Left lung (tissue), 10 donors: ENCODE measurements around the gene SERPINB1. TPM values are rescaled to one million over a fixed set of nuclear protein-coding genes. Genes with fewer than 3 reads are reported as not detected.
"Not testable (repeated sequence)": the region's sequence is repeated elsewhere in the genome, so short reads cannot be mapped to it uniquely, and the experiment has no call there.

Experiments
- ATAC-seq: fragments of 200-7000 bp; cut with Tn5 transposase; one replicate; pipeline ENCODE4 v1.9.1; 2020; ENCODE audit warnings: moderate library complexity
- DNase-seq, 4 donors: peaks; one replicate each; pipeline ENCODE4 v3.0.0-alpha.2; 2013 to 2020
- H3K27ac ChIP-seq, 2 donors: fragments of 200-600 bp; sonication (generic) in 1 of 2; one replicate each; pipeline versions ENCODE4 v1.5.0 to v1.8.0; 2020 to 2021
- H3K27me3 ChIP-seq, 2 donors: fragments of 200-600 bp; sonication (generic) in 1 of 2; one replicate each; pipeline versions ENCODE4 v1.5.0 to v1.8.0; 2020 to 2021
- H3K36me3 ChIP-seq, 2 donors: fragments of 200-600 bp; sonication (generic) in 1 of 2; one replicate each; pipeline versions ENCODE4 v1.5.0 to v1.8.0; 2020 to 2021
- H3K4me1 ChIP-seq, 2 donors: fragments of 200-600 bp; one replicate each; pipeline ENCODE4 v1.8.0; 2021
- H3K4me3 ChIP-seq, 2 donors: fragments of 200-600 bp; sonication (generic) in 1 of 2; one replicate each; pipeline versions ENCODE4 v1.5.0 to v1.8.0; 2020 to 2021; ENCODE audit warnings: mild to moderate bottlenecking in 1 of 2
- H3K9me3 ChIP-seq, 2 donors: fragments of 200-600 bp; sonication (generic) in 1 of 2; one replicate each; pipeline versions ENCODE4 v1.5.0 to v1.8.0; 2020 to 2021
- intact Hi-C, 2 donors: fragments of 100-400 bp; cut with DNase I; formaldehyde crosslinking; loops; one replicate each; pipeline versions ENCODE4 v1.11.2 to v1.14.2; 2022
- polyA plus RNA-seq, 6 donors: library from polyadenylated mRNA; unstranded; fragments of 120-200 nt; gene quantifications; one replicate each; pipeline ENCODE4 v1.2.1, GENCODE V29; 2013; ENCODE audit not compliant: insufficient read length in 6 of 6
- total RNA-seq, 2 donors: library from RNA; stranded (reverse); fragmentation: NEBNext Ultra II Directional; extraction: Animal tissue kit (Norgen Biotek cat#: 25700); gene quantifications; one replicate each; pipeline ENCODE4 v1.2.1, GENCODE V29; 2021
- TF ChIP-seq, protein P1 (sequence below), 2 donors: fragments of 200-600 bp; sonication (generic) in 1 of 2; IDR thresholded peaks; one replicate each; pipeline versions ENCODE4 v1.5.0 to v1.8.0; 2021; ENCODE audit warnings: antibody characterized with exemption in 2 of 2
- donor health status: DM: no; HTN: yes; CAD: no.
- donor health status: DM: no; HTN: no; CAD: no.

SERPINB1 gene
- total and polyA plus RNA-seq, 8 donors, result 26.8 to 121 (median 30.5) TPM

DNA sequence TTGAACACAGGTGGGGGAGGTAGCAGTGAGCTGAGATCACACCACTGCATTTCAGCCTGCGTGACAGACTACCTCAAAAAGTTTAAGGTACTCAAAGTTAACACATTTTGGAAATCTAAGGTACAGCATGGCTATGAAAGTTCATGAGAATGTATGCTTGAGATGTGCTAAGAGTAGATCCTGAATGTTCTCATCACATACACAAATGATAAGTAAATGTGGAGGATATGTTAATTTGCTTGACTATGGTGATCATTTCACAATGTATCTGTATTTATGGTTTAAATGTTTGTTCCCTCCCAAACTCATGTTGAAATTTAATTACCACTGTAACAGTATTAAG, 20.1 kb upstream of the SERPINB1 start:
- intact Hi-C loops, result no loop called here
- peaks cover 18 to 44% of the 10 kb centered on the region in 2 donors for H3K4me1 ChIP-seq
- DNase-seq (no peak), ATAC-seq (no peak)
- no peak overlapping the region for H3K27ac ChIP-seq
- no peaks in the 10 kb centered on the region for H3K9me3 ChIP-seq
- H3K4me3 ChIP-seq, result no peak overlapping the region
- H3K27me3 ChIP-seq, result no peaks in the 10 kb centered on the region
- H3K36me3 ChIP-seq, result no peaks in the 10 kb centered on the region
- TF ChIP-seq, protein P1, sequence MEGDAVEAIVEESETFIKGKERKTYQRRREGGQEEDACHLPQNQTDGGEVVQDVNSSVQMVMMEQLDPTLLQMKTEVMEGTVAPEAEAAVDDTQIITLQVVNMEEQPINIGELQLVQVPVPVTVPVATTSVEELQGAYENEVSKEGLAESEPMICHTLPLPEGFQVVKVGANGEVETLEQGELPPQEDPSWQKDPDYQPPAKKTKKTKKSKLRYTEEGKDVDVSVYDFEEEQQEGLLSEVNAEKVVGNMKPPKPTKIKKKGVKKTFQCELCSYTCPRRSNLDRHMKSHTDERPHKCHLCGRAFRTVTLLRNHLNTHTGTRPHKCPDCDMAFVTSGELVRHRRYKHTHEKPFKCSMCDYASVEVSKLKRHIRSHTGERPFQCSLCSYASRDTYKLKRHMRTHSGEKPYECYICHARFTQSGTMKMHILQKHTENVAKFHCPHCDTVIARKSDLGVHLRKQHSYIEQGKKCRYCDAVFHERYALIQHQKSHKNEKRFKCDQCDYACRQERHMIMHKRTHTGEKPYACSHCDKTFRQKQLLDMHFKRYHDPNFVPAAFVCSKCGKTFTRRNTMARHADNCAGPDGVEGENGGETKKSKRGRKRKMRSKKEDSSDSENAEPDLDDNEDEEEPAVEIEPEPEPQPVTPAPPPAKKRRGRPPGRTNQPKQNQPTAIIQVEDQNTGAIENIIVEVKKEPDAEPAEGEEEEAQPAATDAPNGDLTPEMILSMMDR (IDR thresholded peaks at IDR 0.05), result no peak

DNA sequence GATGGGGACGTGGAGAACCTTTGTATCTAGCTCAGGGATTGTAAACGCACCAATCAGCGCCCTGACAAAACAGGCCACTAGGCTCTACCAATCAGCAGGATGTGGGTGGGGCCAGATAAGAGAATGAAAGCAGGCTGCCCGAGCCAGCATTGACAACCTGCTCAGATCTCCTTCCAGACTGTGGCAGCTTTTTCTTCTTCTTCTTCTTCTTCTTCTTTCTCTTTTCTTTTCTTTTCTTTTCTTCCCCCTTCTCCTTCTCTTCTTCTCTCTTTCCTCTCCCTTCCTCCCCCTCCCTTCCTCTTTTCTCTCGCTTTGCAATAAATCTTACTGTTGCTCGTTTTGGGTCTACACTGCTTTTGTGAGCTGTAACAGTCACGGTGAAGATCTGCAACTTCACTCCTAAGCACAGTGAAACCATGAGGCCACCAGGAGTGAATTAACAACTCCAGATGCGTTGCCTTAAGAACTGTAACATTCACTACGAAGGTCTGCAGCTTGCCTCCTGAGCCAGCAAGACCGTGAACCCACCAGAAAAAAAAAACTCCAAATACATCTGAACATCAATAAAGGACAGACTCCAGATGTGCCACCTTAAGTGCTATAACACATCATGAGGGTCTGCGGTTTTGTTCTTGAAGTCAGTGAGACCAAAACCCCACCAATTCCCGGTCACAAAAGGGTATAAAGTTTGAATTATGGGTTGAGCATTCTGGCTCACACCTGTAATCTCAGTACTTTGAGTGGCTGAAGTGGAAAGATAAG, 19.6 kb upstream of the SERPINB1 start:
- Histone ChIP-seq H3K4me1 (peaks cover 18 to 49% of the 10 kb centered on the region in 2 donors), H3K27ac (peak overlapping the region in 1 of 2 donors; percentile 48), H3K4me3 (no peak overlapping the region), H3K9me3 (no peaks in the 10 kb centered on the region), H3K36me3 (no peaks in the 10 kb centered on the region), H3K27me3 (no peaks in the 10 kb centered on the region)
- ATAC-seq, result no peak
- no peak for DNase-seq
- TF ChIP-seq, protein P1 (IDR thresholded peaks at IDR 0.05), result no peak
- intact Hi-C loops, result no loop called here

DNA sequence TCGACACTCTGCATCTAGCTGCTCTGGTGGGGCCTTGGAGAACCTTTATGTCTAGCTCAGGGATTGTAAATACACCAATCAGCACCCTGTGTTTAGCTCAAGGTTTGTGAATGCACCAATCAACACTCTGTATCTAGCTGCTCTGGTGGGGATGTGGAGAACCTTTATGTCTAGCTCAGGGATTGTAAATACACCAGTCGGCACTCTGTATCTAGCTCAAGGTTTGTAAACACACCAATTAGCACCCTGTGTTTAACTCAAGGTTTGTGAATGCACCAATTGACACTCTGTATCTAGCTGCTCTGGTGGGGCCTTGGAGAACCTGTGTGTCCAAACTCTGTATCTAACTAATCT, 19.0 kb upstream of the SERPINB1 start:
- H3K27me3 ChIP-seq, H3K36me3 ChIP-seq, H3K27ac ChIP-seq, H3K4me3 ChIP-seq, DNase-seq, ATAC-seq, H3K9me3 ChIP-seq, intact Hi-C loops: not testable (repeated sequence)
- H3K4me1 ChIP-seq, result peaks cover 18 to 55% of the 10 kb centered on the region in 2 donors

DNA sequence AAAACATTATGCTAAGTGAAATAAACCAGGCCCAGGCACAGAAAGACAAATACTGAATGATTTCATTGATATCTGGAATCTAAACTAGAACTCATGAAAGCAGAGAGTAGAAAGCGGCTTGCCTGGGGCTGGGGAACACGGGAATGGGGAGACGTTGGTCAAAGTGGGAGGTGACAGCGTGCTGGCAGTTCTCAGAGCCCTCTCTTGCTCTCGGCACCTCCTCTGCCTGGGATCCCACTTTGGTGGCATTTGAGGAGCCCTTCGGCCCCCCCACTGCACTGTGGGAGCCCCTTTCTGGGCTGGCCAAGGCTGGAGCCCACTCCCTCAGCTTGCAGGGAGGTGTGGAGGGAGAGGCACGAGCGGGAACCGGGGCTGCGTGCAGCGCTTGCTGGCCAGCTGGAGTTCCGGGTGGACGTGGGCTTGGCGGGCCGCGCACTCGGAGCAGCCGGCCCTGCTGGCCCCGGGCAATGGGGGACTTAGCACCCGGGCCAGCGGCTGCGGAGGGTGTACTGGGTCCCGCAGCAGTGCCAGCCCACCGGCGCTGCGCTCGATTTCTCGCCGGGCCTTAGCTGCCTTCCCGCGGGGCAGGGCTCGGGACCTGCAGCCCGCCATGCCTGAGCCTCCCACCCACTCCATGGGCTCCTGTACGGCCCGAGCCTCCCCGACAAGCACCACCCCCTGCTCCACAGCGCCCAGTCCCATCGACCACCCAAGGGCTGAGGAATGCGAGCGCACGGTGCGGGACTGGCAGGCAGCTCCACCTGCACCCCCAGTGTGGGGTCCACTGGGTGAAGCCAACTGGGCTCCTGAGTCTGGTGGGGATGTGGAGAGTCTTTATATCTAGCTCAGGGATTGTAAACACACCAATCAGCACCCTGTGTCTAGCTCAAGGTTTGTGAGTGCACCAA, 18.4 kb upstream of the SERPINB1 start:
- not testable (repeated sequence) for DNase-seq

DNA sequence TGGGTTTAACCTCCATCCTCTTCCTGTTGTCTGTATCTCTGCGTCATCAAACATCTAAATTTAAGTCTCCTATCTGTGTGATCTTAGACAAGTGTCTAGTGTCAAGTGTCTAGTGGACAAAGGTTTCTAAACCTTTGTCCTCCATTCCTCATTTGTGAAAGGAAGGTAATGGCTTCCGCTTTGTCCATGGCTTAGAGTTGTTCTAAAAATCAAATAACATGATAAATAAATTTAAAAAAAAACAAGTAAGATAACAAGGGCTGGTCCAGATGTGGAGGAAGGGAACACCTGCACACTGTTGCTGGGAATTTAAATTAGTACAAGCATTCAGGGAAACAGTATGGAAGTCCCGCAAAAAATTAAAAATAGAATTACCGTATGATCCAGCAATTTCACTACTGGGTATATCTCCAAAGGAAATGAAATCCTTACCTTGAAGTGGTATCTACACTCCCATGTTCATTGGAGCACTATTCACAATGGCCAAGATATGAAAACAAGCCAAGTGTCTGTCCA, 17.6 kb upstream of the SERPINB1 start:
- intact Hi-C loops, result no loop called here
- Histone ChIP-seq H3K27ac (peak overlapping the region; percentile 84 to 97), H3K27me3 (no peaks in the 10 kb centered on the region)

More for the DNA sequence above, 18.4 kb upstream of the SERPINB1 start:
- H3K4me1 ChIP-seq, result peaks cover 18 to 61% of the 10 kb centered on the region in 2 donors
- H3K9me3 ChIP-seq, H3K36me3 ChIP-seq, ATAC-seq, H3K27me3 ChIP-seq, H3K4me3 ChIP-seq, intact Hi-C loops: not testable (repeated sequence)
- H3K27ac ChIP-seq, result peak overlapping the region in 1 of 2 donors; percentile 97

More for the DNA sequence above, 17.6 kb upstream of the SERPINB1 start:
- Histone ChIP-seq H3K4me3 (no peak overlapping the region), H3K4me1 (peaks cover 18 to 69% of the 10 kb centered on the region in 2 donors), H3K9me3 (no peaks in the 10 kb centered on the region), H3K36me3 (no peaks in the 10 kb centered on the region)
- DNase-seq, result no peak
- no peak for ATAC-seq
- TF ChIP-seq, protein P1 (IDR thresholded peaks at IDR 0.05), result no peak
